HepG2 (cell line): ENCODE data around the gene TMEM158. TPM values are rescaled to one million over a fixed set of nuclear protein-coding genes. Genes with fewer than 3 reads are reported as not detected.

Source experiments
- ATAC-seq: fragments of 200-7000 bp; cut with Tn5 transposase; 3 replicates; pipeline ENCODE4 v1.9.1; 2020; ENCODE audit warnings: mild to moderate bottlenecking, moderate library complexity
- BruUV-seq: library from RNA; stranded (reverse); fragments of 400-500 nt; replicated peaks from 2 replicates; lab custom pipeline; 2021; lab: Mats Ljungman, UMichigan
- CTCF ChIA-PET: fragments of 300-600 bp; formaldehyde crosslinking; extraction: SDS; loops from one replicate; lab custom pipeline; 2021; ENCODE audit warnings: low total read pairs, inconsistent platforms, low intra/inter-chr PET ratio; lab: Yijun Ruan, JAX
- POLR2A ChIA-PET: fragments of 350-600 bp; sonication (Branson Sonifier 250); formaldehyde crosslinking; loops from one replicate; lab custom pipeline; 2020; ENCODE audit warnings: antibody characterized with exemption, inconsistent platforms; lab: Yijun Ruan, JAX
- DNase-seq: peaks from one replicate; pipeline ENCODE4 v3.0.0-alpha.2; 2015; ENCODE audit warnings: low spot score
- FAIRE-seq: peaks from 3 replicates; lab custom pipeline; 2011; peaks lifted over from hg19 to GRCh38; lab: Jason Lieb, UNC
- H2AFZ ChIP-seq: one replicate; pipeline ENCODE4 v1.6.1; 2011; ENCODE audit warnings: low read length, inconsistent platforms
- H3K27ac ChIP-seq: fragments of 300-600 bp; 3 replicates; pipeline ENCODE4 v1.8.0; 2011; ENCODE audit warnings: mixed run types, mild to moderate bottlenecking, mixed read lengths, low read length, inconsistent platforms; ENCODE audit not compliant: insufficient read depth; ENCODE audit errors: extremely low read length
- H3K27me3 ChIP-seq, 2 experiments: fragments of 200-600 bp in 1 of 2; 2 replicates in 1 of 2; 3 replicates in 1 of 2; pipeline versions ENCODE4 v1.6.0 to v1.8.0; 2011; ENCODE audit warnings: low read length in 2 of 2, mild to moderate bottlenecking in 2 of 2, moderate library complexity in 2 of 2, inconsistent platforms in 1 of 2; ENCODE audit not compliant: insufficient read depth in 2 of 2, control insufficient read depth in 1 of 2
- H3K36me3 ChIP-seq, 2 experiments: fragments of 200-600 bp in 1 of 2; replicated peaks in 1 of 2; 2 replicates in 1 of 2; 3 replicates in 1 of 2; pipeline versions ENCODE4 v1.5.1 to v1.8.0; 2011; ENCODE audit warnings: low read length in 2 of 2, inconsistent platforms in 1 of 2; ENCODE audit not compliant: insufficient read depth in 2 of 2, control insufficient read depth in 1 of 2
- H3K4me1 ChIP-seq: 2 replicates; pipeline ENCODE4 v1.5.1; 2012; ENCODE audit warnings: low read length, inconsistent platforms; ENCODE audit not compliant: insufficient read depth
- H3K4me2 ChIP-seq: 2 replicates; pipeline ENCODE4 v1.6.0; 2011; ENCODE audit warnings: low read depth, low read length, inconsistent platforms
- H3K4me3 ChIP-seq, 3 experiments: fragments of 200-600 bp in 1 of 3; sonication (generic), shearing (Covaris generic) in 1 of 3; replicated peaks in 1 of 3; 2 replicates each; pipeline ENCODE4 v1.5.1; 2011 to 2016; ENCODE audit warnings: low read length in 3 of 3, inconsistent platforms in 2 of 3, low read depth in 2 of 3, mild to moderate bottlenecking in 2 of 3, control low read depth in 1 of 3, mixed read lengths in 1 of 3; ENCODE audit not compliant: insufficient read depth in 1 of 3
- H3K79me2 ChIP-seq: one replicate; pipeline ENCODE4 v1.6.1; 2011; ENCODE audit warnings: low read length, inconsistent platforms; ENCODE audit not compliant: insufficient read depth
- H3K9ac ChIP-seq: 2 replicates; pipeline ENCODE4 v1.6.0; 2011; ENCODE audit warnings: mild to moderate bottlenecking, low read depth, low read length, inconsistent platforms; ENCODE audit not compliant: insufficient read depth
- H3K9me3 ChIP-seq: 2 replicates; pipeline ENCODE4 v1.5.1; 2012; ENCODE audit warnings: mild to moderate bottlenecking, low read length
- H4K20me1 ChIP-seq: 2 replicates; pipeline ENCODE4 v1.6.0; 2011; ENCODE audit warnings: inconsistent platforms, mild to moderate bottlenecking, low read length, moderate library complexity; ENCODE audit not compliant: insufficient read depth
- PRDM10 ChIP-seq: sonication (generic); formaldehyde crosslinking; IDR thresholded peaks from 2 replicates; pipeline ENCODE4 v1.4.0; 2020; ENCODE audit warnings: low read depth, missing genetic modification reagents
- ZNF362 ChIP-seq: sonication (generic); formaldehyde crosslinking; IDR thresholded peaks from 2 replicates; pipeline ENCODE4 v1.4.0; 2020; ENCODE audit warnings: missing genetic modification reagents, mild to moderate bottlenecking, borderline replicate concordance
- WGBS: methylation state at CpG from one replicate; pipeline ENCODE4 v1.1.6; 2017; ENCODE audit warnings: low lambda C conversion rate; 5-methylcytosine and 5-hydroxymethylcytosine counted together
- in situ Hi-C: cut with HindIII; loops from 2 replicates; pipeline ENCODE4 v1.10.0; 2017; ENCODE audit warnings: low pct_unique_long_range_greater_than_20kb; ENCODE audit not compliant: extremely low pct_ligation_motif_present
- intact Hi-C: fragments of 100-400 bp; cut with micrococcal nuclease; formaldehyde crosslinking; loops from one replicate; pipeline ENCODE4 v1.10.0; 2022; ENCODE audit not compliant: unreplicated experiment
- polyA plus RNA-seq, 8 experiments: library from polyadenylated mRNA; depleted of rRNA in 3 of 8; stranded (reverse) in 7 of 8; unstranded in 1 of 8; fragments of >200 nt; fragmentation: Illumina TruSeq in 4 of 8; extraction: Trizol in 4 of 8; gene quantifications; 2 replicates each; pipeline versions ENCODE4 v1.2.1 to v1.2.3, GENCODE V29; 2011 to 2016; ENCODE audit warnings: low read depth in 4 of 8, missing spikeins in 1 of 8, mixed read lengths in 1 of 8; ENCODE audit not compliant: insufficient read depth in 1 of 8
- total RNA-seq, 5 experiments: library from RNA; depleted of rRNA; stranded (reverse); fragments of >200 nt; fragmentation: Illumina TruSeq; extraction: Trizol; gene quantifications; 2 replicates each; pipeline ENCODE4 v1.2.3, GENCODE V29; 2016; ENCODE audit warnings: low read depth in 1 of 5
- TF ChIP-seq, protein P1 (sequence below): sonication (generic); formaldehyde crosslinking; IDR thresholded peaks from 2 replicates; pipeline ENCODE4 v1.5.1; 2020; ENCODE audit warnings: mild to moderate bottlenecking, missing genetic modification reagents, moderate library complexity
- TF ChIP-seq, protein P2 (sequence below): IDR thresholded peaks from 2 replicates; pipeline ENCODE4 v1.6.1; 2016

Gene TMEM158
- total and polyA plus RNA-seq, 2 of the 13 experiments (the other 11 are each of a cell fraction or from before 2014, with no cell fraction given) = 0.13 TPM; not detected in 1

DNA sequence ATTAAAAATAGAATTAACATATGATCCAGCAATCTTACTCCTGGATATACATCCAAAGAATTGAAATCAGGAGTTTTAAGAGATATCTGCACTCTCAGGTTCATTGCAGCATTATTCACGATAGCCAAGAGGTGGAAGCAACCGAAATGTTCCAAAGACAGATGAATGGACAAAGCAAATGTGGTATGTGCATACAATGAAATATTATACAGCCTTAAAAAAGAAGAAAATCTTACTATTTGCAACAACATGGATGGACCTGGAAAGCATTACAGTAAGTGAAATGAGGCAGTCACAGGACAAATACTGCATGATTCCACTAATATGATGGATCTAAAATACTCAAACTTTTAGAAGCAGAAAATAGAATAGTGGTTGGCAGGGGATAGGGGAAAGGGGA, 9.3 kb upstream of the TMEM158 start (continued):
- TF ChIP-seq, protein P1, sequence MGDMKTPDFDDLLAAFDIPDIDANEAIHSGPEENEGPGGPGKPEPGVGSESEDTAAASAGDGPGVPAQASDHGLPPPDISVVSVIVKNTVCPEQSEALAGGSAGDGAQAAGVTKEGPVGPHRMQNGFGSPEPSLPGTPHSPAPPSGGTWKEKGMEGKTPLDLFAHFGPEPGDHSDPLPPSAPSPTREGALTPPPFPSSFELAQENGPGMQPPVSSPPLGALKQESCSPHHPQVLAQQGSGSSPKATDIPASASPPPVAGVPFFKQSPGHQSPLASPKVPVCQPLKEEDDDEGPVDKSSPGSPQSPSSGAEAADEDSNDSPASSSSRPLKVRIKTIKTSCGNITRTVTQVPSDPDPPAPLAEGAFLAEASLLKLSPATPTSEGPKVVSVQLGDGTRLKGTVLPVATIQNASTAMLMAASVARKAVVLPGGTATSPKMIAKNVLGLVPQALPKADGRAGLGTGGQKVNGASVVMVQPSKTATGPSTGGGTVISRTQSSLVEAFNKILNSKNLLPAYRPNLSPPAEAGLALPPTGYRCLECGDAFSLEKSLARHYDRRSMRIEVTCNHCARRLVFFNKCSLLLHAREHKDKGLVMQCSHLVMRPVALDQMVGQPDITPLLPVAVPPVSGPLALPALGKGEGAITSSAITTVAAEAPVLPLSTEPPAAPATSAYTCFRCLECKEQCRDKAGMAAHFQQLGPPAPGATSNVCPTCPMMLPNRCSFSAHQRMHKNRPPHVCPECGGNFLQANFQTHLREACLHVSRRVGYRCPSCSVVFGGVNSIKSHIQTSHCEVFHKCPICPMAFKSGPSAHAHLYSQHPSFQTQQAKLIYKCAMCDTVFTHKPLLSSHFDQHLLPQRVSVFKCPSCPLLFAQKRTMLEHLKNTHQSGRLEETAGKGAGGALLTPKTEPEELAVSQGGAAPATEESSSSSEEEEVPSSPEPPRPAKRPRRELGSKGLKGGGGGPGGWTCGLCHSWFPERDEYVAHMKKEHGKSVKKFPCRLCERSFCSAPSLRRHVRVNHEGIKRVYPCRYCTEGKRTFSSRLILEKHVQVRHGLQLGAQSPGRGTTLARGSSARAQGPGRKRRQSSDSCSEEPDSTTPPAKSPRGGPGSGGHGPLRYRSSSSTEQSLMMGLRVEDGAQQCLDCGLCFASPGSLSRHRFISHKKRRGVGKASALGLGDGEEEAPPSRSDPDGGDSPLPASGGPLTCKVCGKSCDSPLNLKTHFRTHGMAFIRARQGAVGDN = no peak
- no peak for TF ChIP-seq PRDM10 (CRISPR knock-in tag)

GRCh38 chr3:45234250-45234649, 8.2 kb upstream of the TMEM158 start:
- POLR2A ChIA-PET = no interaction called here

More at GRCh38 chr3:45234250-45234649, 8.2 kb upstream of the TMEM158 start:
- Histone ChIP-seq H3K79me2 (no peaks in the 10 kb centered on the region), H2AFZ (no peak overlapping the region), H3K36me3 (no peaks in the 10 kb centered on the region), H3K4me3 (no peak overlapping the region), H3K9me3 (no peaks in the 10 kb centered on the region), H3K9ac (no peak overlapping the region), H4K20me1 (no peaks in the 10 kb centered on the region), H3K4me1 (no peaks in the 10 kb centered on the region), H3K27me3 (peaks cover 2 to 25% of the 10 kb centered on the region in 2 experiments; a peak in 2 of 5 replicates), H3K27ac (no peak overlapping the region), H3K4me2 (no peak overlapping the region)
- 53% methylated on average over 1 of the region's 1 CpG for WGBS
- DNase-seq = no peak
- no peak for ATAC-seq
- no peak for TF ChIP-seq ZNF362 (CRISPR knock-in tag)
- TF ChIP-seq, protein P2, sequence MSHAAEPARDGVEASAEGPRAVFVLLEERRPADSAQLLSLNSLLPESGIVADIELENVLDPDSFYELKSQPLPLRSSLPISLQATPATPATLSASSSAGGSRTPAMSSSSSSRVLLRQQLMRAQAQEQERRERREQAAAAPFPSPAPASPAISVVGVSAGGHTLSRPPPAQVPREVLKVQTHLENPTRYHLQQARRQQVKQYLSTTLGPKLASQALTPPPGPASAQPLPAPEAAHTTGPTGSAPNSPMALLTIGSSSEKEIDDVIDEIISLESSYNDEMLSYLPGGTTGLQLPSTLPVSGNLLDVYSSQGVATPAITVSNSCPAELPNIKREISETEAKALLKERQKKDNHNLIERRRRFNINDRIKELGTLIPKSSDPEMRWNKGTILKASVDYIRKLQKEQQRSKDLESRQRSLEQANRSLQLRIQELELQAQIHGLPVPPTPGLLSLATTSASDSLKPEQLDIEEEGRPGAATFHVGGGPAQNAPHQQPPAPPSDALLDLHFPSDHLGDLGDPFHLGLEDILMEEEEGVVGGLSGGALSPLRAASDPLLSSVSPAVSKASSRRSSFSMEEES (CRISPR knock-in tag) = no peak
- FAIRE-seq = no peak
- in situ Hi-C loops (loop anchor here (25.0 kb wide), 1 partner anchor 678 kb away; no protein-coding TSS in a partner anchor), intact Hi-C loops (no loop called here)
- BruUV-seq = no TSS peak
- CTCF ChIA-PET = no interaction called here
